GM19023 (cell line): ENCODE results near the gene BTNL3.

Experiments
- ATAC-seq: cut with Tn5 transposase; IDR thresholded peaks from one replicate; pipeline ENCODE4 v1.9.1; 2021; ENCODE audit warnings: mild to moderate bottlenecking, moderate library complexity; ENCODE audit not compliant: unreplicated experiment

The BTNL3 gene

GRCh38 chr5:181020688-181021087 is 32.0 kb downstream of the BTNL3 start:
- ATAC-seq = no peak

GRCh38 chr5:181024245-181025064 is 35.8 kb downstream of the BTNL3 start:
- no peak for ATAC-seq

DNA sequence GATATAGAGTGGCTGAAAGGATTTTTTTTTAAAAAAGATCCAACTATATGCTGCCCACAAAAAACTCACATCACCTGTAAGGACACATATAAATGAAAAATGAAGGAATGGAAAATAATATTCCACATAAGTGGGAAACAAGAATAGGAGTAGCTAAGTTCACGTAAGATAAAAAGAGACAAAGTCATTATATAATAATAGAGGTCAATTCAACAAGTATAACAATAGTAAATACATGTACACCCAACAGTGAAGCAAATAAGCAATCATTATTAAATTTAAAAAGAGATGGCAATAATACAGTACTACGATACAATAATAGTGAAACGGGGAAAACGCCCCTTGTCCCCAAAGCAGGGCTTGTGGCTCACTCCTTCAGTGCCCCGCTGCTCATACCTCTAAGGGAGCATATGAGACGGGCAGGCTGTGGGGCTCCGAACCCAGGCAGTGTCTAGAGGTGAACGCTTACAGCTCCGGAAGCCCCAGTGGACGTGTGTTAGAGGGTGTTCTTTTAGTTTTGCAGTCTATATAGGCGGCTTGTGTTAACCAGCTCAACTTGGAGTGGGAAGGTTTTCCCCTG is 38.9 kb downstream of the BTNL3 start:
- no peak for ATAC-seq

GRCh38 chr5:181028032-181028819 is 39.6 kb downstream of the BTNL3 start:
- ATAC-seq = no peak

DNA sequence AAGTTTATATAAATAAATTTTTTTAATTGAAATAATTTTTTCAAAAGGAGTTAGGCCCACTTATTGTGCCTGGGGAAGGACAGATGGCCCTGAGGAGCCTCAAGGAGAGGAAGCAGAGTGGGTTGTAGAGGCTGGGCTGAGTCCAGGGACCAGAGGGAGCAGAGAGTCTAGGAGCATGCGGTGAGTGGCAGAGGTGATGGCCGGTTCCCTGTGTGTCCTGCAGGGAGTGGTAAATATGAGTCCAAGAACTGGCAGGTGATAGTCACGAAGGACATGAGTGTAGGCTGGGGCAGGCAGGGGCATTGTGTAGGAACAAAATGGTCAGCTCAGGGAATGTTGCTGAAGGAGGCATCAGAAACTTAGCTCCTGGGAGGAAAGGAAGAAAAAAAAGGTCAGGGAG is 43.1 kb downstream of the BTNL3 start:
- no peak for ATAC-seq

GRCh38 chr5:181035991-181036815 is 47.6 kb downstream of the BTNL3 start:
- no peak for ATAC-seq

- no peak for ATAC-seq
Measured at GRCh38 chr5:181036816-181037364, 48.2 kb downstream of the BTNL3 start.

DNA sequence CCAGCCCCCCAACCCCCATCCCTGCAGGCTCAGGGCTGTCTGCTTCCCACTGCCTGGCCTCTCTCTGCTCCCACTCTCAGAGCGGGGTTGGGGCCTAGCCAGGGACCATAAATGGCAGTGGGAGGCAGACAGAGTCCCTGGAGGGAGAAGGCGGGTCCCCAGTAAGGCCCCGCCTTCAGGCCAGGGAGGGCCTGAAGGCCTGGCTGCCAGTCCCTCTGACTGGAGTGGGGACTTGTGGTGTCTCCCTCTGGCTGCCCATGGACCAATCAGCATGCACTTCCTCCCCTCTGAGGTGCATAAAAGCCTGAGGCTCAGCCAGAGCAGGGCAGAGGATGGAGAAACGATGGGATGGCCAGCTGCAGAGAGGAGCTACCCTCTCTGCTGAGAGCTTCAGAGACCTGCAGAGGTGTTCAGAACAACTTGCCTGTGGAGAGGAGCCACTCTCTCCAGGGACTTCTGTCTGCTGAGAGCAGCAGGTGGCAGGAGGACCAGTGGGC is 48.8 kb downstream of the BTNL3 start:
- ATAC-seq = no peak

DNA sequence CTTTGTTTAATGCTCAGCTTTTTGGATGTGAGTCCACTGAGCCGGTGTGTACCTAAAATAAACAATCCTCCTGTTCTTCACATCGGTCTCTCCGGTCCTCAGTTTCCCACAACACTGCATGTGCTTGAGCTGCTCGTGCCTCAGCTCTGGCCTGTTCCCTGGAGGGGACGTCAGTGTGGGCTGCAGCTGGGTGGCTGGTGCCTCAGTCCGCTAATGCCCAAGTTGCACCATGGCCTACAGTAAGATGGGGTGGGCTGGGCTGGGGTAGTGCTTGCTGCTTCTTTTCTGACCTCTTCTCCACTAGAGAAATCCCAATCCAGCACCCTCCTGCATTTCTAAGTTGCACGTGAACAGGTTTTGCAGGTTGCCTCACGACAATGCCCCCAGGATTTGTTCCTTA is 50.8 kb downstream of the BTNL3 start:
- ATAC-seq = no peak

DNA sequence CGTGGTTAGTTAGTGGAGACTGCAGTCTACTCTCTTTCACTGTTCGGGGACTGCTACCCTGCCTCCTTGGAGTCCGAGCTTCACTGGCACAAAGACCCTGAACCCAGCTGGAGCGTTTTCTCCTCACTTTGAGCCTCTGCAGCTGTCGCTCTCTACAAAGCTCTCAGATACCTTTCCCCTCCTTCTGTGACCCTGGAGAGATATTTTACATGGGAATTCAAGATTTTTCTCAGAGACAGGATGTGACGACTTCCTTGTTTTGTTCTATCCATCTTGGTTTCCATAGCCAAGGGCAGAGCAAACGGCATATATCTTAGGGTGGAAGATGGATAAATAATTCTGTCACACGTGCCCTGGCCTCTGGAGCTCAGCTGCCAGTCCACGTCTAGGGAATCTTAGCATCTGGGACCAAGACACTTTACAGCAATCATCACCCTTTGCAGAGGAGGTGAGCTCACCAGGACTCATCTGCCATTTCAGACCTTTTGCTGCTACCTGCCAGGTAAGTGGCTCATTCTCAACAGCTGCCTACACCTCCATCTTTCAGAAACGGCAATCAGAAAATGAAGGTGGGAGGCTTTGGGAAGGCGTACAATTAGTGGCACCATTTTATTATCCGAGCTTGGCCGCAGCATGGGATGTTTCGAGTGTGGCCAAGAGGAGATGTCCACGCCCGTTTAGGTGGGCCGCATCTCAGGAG is 51.4 kb downstream of the BTNL3 start, which contains the start of gene BTNL9:
BTNL9 (plus strand) TSS at position 336 of the 700 bp plus-strand sequence. CDS start 5,224 bp downstream, outside the sequence.
- ATAC-seq = no peak

GRCh38 chr5:181040631-181040945 is 51.9 kb downstream of the BTNL3 start:
- ATAC-seq = no peak

DNA sequence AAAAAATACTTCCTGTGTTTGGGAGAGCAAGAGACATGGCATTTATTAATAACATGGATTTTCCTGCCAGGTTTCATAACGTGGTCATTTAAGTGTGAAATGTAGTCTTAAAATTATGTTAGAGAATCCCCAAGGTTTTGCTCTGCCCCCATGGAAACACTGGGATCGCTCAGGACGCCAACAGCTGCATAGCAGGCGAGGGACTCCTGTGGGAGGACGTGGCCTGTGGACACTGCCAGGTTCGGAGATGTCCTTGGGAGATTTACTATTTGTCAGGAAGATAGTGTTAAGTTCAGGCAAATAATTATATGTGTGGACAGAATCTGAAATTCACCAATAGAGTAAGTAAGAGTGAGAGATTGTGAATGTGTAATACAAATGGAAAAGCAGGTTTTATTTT is 52.4 kb downstream of the BTNL3 start:
- no peak for ATAC-seq

- ATAC-seq = no peak
Measured at GRCh38 chr5:181042036-181042713, 53.5 kb downstream of the BTNL3 start.

- ATAC-seq = no peak
Measured at GRCh38 chr5:181042722-181043121, 54.1 kb downstream of the BTNL3 start.

DNA sequence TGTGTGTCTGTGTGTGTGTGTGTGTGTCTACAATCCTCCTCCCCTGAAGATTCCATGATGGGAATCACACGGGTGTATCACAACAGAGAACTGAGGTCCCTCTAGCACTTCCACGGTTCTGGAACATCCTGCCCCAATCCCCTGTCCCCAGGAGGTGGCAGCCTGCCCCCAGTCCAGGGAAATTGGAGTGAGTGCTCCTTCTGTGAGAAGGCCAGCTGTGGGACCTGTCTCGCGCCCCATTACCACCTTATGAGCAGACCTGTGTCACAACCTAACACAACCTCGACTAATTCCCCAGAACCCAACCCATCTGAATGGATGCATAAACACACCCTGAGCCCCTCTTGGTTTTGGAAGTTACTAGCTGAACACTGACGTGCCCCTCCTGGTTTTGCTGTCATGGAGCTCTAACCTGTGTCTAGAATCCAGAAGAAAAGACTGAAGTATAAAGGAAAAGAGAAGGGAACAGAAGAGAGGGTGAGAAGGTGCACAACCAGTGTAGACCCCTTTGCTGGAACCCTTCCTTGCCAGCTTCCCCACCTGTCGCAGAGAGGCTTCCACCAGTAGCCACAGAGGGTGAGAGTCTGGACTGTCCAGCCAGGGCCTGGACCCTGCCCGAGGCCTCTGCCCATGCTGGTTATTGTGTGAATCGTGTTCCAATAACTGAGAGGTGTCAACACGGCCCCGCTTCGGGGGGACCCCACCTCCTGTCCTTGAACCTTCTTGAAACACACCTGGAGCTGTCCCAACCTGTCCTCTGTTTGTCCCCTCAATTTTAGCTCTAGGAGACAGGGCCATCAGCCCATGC is 54.8 kb downstream of the BTNL3 start:
- ATAC-seq = no peak

- no peak for ATAC-seq
Measured at GRCh38 chr5:181044093-181044599, 55.5 kb downstream of the BTNL3 start.

GRCh38 chr5:181044662-181045305 is 56.1 kb downstream of the BTNL3 start:
- ATAC-seq = no peak

GRCh38 chr5:181045316-181045715 is 56.7 kb downstream of the BTNL3 start:
- ATAC-seq = no peak
